SK-MEL-5 (cell line): Measurements from ENCODE around the gene ICAM1. TPM values are rescaled to one million over a fixed set of nuclear protein-coding genes. Genes with fewer than 3 reads are reported as not detected.
"Not testable (repeated sequence)": the region's sequence is repeated elsewhere in the genome, so short reads cannot be mapped to it uniquely, and the experiment has no call there.

Experiments used
- DNase-seq: peaks from one replicate; pipeline ENCODE4 v3.0.0-alpha.2; 2016; ENCODE audit warnings: low read depth, low spot score
- in situ Hi-C: cut with HindIII; loops from 2 replicates; pipeline ENCODE4 v1.10.0; 2016; ENCODE audit warnings: low sequenced_read_pairs, high pct_unique_total_duplicates, low pct_unique_long_range_greater_than_20kb
- polyA plus RNA-seq, 2 experiments: library from polyadenylated mRNA; depleted of rRNA; stranded (reverse); fragments of >200 nt; gene quantifications; 2 replicates each; pipeline ENCODE4 v1.2.3, GENCODE V29; 2015
- total RNA-seq: library from RNA; depleted of rRNA; stranded (reverse); fragments of >200 nt; shearing (Covaris generic); gene quantifications from 2 replicates; pipeline ENCODE4 v1.2.3, GENCODE V29; 2014; rRNA removed

Gene ICAM1
- total RNA-seq: 45.0 and 46.2 TPM in 2 replicates
- 76.5 and 89.9 TPM in 2 replicates for polyA plus RNA-seq (2015; cell fraction: cytosol; rRNA removed)
- 31.4 and 46.0 TPM in 2 replicates for polyA plus RNA-seq (2015; cell fraction: nucleus; rRNA removed)

GRCh38 chr19:10270616-10271394, at the start of gene ICAM1:
ICAM1 (plus strand) TSS chr19:10271120; CDS start chr19:10271160, 40 bp downstream.
- in situ Hi-C loops: no loop called here
- peak; percentile 82 for DNase-seq

- DNase-seq: no peak
- in situ Hi-C loops: no loop called here
Measured at GRCh38 chr19:10222201-10222890, 48.6 kb upstream of the ICAM1 start.

GRCh38 chr19:10223488-10224213, 47.3 kb upstream of the ICAM1 start:
- in situ Hi-C loops: no loop called here
- no peak for DNase-seq

- in situ Hi-C loops: no loop called here
- DNase-seq: no peak
Measured at GRCh38 chr19:10224337-10224736, 46.6 kb upstream of the ICAM1 start.

- in situ Hi-C loops: no loop called here
- DNase-seq: no peak
Measured at GRCh38 chr19:10226021-10226375, 44.9 kb upstream of the ICAM1 start.

- in situ Hi-C loops: no loop called here
- DNase-seq: no peak
Measured at GRCh38 chr19:10226376-10227025, 44.4 kb upstream of the ICAM1 start.

GRCh38 chr19:10227026-10227971, 43.6 kb upstream of the ICAM1 start:
- peak; percentile 84 for DNase-seq
- in situ Hi-C loops: no loop called here

- in situ Hi-C loops: no loop called here
- DNase-seq: no peak
Measured at GRCh38 chr19:10228393-10228792, 42.5 kb upstream of the ICAM1 start.

- peak; percentile 58 for DNase-seq
- in situ Hi-C loops: no loop called here
Measured at GRCh38 chr19:10228920-10229319, 42.0 kb upstream of the ICAM1 start.

- no peak for DNase-seq
Measured at GRCh38 chr19:10230173-10230860, 40.6 kb upstream of the ICAM1 start.

GRCh38 chr19:10230861-10231611, 39.9 kb upstream of the ICAM1 start, which contains the start of gene S1PR2:
S1PR2 (minus strand) TSS chr19:10231331; CDS start chr19:10224905, 6,426 bp downstream.
- in situ Hi-C loops: no loop called here
- DNase-seq: peak; percentile 81

More at GRCh38 chr19:10230173-10230860, 40.6 kb upstream of the ICAM1 start:
- in situ Hi-C loops: no loop called here

GRCh38 chr19:10231612-10232228, 39.2 kb upstream of the ICAM1 start:
- no peak for DNase-seq
- in situ Hi-C loops: no loop called here

- no peak for DNase-seq
- in situ Hi-C loops: no loop called here
Measured at GRCh38 chr19:10233946-10234345, 37.0 kb upstream of the ICAM1 start.

GRCh38 chr19:10235003-10235402, 35.9 kb upstream of the ICAM1 start:
- DNase-seq: no peak
- in situ Hi-C loops: no loop called here

- DNase-seq, in situ Hi-C loops: not testable (repeated sequence)
Measured at GRCh38 chr19:10235409-10235808, 35.5 kb upstream of the ICAM1 start.
